GM21737 (cell line): ENCODE results near the gene MORC1.
"Not testable (repeated sequence)": the region's sequence is repeated elsewhere in the genome, so short reads cannot be mapped to it uniquely, and the experiment has no call there.

Source experiments
- ATAC-seq: cut with Tn5 transposase; IDR thresholded peaks from one replicate; pipeline ENCODE4 v1.9.1; 2021; ENCODE audit warnings: mild to moderate bottlenecking, moderate library complexity; ENCODE audit not compliant: unreplicated experiment

Gene MORC1

DNA sequence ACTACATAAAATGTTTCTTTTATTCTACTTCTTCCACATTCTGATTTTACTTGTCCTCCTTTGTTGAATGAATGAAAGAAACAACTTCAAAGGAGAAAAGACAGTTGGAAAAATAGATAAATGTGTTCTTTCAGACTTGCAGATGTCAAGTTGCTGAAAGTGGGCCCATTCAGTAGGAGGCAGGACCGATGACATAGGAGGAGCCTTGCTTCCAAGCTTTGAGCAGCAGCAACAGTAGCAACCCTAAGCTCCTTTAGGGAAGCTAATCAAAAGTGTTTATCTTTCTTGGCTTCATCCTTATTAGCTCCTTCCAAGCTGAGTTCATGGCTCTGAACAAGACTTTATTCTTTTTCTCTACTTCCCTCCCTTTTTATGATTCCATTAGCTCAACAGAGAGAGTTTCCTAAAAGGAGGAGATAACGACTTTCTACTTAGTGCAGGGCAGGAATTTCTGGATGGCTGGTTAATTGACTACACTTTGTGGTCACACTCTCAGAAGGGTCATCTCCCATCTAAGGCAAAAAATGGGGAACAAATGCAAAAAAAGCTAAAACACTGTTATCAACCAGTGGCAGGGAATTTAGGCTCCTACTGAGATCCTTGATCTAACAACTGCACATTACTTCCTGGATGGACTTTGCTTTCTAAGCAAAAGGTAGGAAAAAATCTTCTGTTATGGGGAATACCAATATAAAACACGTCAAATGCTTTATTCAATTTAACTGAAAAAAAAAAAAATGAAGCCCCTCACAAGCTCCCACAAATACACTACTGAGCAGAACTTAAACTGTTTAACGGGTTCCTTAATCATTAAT lies 4.8 kb downstream of the MORC1 start:
- no peak for ATAC-seq

DNA sequence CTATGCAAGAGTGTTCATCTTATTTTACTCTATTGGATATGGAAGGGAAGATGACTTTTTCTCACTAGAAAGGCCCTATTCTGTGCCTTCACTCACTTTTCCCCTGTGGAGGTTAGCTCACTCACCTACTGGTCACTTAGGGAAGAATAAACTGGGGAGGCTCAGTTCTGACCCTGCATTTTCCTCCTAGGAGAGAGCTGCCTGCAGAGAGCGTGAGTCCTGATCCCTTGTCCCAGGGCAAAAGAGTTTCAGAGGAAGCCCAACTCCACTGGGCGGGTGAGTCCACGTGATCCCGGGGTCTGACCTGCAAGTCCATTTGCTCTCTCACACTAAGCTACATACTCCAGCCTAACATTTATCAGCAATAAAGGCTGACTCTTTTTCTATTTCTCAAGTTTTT lies 8.4 kb downstream of the MORC1 start:
- ATAC-seq, result no peak

DNA sequence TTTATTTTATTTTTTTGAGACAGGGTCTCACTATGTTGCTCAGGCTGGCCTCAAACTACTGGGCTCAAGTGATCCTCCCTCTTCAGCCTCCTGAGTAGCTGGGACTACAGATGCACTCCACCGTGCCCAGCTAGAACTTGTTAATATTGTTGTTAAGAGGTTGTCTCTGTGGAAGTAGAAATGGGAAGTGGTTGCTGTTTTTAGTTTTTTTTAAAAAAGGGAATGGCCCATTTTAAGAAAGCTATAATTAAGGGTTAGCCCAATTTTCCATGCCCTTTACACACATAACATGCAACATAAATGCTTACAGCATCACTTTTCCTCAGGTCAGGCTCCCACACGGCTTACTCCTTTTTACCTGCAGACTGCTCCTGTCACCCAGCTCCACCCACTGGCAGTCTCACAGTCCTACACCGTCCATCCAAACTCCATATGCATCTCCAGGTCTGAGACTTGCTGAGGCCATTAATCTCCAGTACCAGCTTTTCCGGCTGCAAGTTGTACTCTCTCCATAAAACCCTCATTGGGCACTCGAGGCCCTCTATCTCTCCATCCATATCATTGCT lies 19.8 kb downstream of the MORC1 start:
- no peak for ATAC-seq

DNA sequence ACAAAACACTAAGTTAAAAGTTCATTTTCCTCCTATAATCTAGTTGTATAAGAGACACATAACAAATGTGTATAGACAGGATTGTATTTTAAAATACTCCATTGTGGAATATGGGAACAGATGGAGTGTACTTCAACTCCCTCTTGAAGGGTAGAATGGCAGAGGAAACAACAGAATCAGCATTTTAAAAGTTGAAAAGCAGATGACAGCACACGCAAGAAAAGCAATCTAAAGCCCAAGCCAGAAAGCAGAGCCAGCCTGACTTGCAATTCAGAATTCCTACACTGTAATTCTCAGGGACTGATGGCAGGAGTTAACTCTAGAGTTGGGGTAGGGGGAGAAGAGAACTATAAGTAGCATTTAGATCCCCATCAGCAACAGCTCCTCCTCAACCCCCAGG lies 22.8 kb downstream of the MORC1 start:
- no peak for ATAC-seq

DNA sequence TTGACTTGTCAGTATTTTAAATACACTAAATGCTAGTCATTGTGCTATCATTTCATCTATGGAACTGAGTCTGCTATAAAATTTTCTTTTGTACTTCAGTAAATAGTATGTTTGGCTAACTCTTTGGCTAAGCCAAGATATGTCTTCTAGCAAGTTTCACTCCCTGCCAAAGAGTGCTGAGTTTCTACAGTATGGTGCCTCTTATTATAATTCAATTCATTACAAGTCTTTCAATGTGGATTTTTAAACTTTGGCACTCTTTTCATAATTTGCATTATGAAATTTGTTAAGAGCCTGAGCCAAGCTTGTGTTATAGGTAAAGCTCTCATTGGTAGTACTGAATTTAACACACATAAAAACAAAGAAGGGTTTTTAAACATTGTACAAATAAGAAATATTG lies 24.4 kb downstream of the MORC1 start:
- ATAC-seq, result no peak

DNA sequence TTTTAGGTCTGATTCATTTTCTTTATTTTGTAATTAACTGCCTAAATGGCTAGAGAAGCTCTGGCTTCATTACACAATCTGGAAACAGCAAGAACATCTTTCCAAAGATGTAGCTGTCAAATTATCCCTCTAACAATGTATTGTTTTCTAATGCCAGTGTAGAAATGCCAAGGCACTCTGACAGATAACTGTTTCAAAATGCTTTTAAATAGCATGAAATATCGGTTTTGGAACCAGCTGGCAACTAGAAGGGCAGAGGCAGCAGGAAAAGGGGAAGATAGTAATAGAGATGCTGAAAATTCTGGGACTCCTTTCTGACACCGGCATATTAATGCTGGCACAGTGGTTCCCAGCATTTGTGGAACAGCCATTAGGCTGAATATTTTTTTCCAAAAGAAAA lies 26.1 kb downstream of the MORC1 start:
- no peak for ATAC-seq

DNA sequence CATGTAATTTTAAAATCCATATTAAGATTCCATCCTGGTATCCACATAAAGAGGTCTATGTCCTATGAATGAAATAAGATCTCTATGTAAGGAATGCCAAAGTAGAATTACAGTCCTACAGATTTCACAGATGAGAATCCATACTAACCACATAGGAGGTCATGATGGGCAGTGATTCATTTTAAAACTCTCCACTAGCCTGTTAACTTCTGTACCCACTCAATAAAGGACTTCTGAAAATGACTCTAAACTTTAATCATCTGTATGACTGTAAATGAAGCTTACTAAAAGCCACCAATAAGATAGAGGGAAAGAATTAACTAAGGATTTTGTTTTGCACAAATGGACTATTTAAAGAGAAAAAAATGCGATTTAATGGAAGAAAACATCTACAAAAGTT lies 28.7 kb downstream of the MORC1 start:
- ATAC-seq, result no peak

DNA sequence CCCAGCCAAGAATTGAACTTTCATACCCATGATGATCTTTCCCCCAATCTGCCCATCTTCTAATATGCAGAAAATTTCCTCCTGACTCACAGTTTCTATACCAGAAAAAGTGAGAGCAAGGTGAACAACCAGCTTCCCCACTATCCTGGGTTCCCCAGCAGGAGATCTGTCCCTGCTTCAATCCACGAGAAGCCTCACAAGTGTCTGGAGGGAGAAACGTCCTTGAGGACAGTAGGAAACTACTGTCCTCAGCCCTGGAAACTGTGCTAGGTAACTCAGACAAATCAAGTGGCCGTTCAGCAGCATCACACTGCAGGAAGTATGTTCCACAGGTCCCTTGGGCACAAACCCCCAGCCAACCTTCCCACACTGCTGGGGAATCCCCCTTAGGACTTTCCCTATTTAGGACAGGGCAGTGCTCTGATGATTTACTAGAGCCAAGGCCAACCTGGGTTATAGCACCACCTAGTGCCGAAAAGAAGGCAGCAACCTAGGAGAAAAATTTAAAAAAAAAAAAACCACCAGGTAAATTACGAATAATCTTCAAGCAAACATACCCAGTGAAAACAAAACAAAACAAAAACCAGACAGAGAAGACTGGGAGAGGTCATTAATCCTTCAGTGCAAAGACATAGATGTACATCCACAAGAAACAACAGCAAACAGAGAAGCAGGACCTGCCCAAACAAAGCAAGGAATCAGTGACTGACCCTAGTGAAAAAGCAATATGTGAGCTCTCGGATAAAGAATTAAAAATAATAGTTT lies 36.0 kb downstream of the MORC1 start:
- ATAC-seq, result peak; percentile 99

DNA sequence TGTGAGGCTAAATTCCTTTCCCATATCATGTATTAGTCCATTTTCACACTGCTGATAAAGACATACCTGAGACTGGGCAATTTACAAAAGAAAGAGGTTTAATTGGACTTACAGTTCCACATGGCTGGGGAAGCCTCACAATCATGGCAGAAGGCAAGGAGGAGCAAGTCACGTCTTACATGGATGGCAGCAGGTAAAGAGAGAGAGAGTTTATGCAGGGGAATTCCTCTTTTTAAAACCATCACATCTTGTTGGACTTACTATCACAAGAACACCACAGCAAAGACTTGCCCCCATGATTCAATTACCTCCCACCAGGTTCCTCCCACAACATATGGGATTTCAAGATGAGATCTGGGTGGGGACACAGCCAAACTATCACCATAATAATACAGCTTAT lies 37.8 kb downstream of the MORC1 start:
- ATAC-seq, result not testable (repeated sequence)

DNA sequence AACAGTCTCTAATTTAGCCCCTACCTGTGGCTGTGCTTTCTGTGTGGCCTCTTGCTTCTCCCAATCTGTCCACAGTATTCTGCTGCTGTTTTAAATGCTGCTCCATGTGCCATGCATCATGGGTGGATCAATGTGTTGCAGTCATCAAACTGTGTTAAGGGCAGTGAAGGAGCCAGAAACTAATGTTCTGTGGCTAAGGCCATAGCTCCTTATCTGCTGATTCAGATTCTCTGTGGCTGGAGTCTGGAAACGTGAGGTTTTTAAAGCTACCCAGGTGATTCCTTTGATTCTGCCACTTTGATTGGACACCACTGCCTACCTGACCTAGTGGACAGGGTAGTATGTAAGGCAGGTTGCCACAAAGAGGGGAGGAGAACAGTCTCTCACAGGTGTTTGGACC lies 44.8 kb downstream of the MORC1 start:
- no peak for ATAC-seq

DNA sequence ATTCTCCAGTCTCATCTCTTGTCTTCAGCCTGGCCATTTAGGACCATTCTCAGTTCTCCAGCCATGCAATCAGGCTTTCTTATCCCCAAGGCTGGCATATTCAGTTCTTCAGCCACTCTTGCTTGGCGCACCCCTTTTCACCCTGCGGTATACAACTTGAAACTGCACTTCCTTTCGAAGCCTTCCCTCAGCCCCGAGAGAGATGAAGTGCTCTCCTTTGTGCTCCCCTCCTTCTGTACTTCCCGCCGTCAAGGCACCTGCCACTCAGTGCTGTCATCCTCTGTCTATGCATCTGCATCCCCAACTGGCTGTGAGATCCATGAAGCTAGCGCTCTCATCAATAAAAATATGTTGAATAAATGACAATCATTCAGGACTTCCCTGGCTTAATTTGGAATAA lies 45.7 kb downstream of the MORC1 start:
- peak; percentile 89 for ATAC-seq

DNA sequence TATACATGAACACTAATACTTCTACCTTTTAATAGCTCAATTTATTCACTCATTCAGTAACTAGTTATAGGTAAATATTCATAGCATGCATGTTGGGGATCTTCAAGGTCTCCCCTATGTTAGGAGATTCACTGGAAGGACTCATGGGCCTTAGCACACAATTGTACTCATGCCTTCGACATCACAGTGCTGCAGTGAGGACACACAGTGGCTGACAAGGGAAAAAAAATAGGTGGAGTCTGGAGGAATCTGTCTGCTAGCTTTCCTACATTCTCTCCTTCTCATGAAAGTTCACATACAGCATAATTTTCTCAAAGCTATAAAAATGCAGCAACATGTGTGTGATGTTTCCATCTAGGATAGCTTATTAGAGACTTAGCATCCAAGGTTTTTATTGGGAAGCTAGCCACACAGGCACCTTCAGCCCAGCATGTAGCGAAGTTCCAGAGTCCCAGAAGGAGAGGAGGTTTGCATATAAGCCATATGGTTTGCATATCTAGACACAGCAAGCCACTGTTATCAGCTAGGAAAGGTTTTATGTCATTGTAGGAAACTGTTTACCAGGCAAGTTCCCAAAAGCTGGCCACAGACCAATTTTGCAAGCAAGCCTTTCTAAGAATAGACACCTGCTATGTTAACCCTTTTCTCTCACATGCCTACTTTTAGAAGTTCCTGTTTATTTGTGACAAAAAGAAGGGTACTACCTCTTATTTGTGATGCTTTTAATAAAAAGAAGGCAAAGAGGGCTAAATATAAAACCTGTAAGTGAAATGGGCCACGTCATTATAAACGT lies 46.4 kb downstream of the MORC1 start:
- peak; percentile 21 for ATAC-seq

DNA sequence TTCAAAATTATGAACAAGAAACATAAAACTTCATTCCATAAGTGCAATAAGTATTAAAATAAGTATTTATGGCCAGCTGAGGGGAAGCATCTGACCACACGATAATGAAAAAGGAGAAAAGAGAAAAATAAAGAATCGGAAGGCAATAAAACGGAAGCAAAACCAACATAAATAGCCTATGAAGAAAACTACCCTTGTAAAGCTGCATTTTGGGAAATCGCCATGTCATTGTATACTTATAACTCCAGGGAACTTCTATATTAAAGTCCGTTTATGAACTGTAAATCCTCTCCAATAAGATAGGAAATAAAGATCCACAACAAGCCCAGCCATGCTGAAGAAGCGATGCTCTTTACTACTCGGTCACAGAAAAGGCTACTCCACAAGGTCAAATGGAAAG lies 47.7 kb downstream of the MORC1 start:
- ATAC-seq, result no peak

DNA sequence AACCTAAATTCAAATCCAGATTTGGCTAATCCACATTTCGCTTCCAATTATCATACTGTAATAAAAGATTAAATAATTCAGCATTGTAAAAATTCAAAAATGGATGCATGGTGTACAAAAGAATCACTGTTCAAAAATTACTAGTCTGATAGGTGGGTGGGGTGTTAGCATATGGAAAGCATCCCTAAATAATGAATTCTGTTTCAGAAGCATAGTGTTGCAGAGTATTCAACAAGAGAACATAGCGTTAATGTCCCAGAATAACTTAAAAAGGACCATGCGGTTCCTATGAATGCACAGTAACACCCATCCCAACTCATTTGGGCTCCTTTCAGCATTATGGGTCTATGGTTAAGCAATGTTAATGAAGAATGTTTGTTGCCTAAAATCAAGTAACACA lies 51.1 kb downstream of the MORC1 start:
- no peak for ATAC-seq

DNA sequence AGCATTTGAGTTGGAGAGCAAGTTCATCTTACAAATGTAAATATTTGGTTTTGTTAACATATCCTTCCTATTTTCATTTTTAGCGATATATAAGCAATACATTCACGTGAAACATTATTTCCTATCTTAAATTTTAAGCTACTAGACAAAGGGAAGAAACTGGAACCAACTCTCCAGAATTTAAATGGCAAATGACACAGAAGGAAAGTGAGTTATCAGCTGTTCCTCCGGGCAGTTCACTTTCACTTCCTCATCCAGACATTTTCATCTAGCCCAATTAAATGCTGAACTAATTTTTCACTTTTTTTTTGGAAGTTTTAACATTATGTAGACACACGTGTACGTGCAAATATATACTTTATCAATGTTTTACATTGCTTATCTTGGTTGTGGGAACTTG lies 58.7 kb downstream of the MORC1 start:
- peak; percentile 82 for ATAC-seq

DNA sequence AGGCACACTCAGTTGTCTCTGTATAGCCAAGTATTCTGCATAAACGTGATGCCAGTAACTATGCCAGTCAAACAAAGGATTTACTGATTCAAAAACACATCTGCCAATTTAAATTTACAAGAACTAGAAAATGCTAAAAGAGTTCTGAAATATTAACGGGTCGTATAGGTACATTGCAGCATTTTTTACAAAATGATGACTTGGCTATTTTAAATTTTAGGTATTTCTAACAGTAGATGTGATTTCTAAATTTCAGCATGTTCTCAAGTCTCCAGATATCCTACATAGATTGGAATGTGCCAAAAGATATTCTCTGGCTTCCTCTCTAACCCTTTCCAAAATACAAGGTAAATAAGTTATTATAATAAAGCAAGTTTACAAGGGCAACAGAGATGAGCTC lies 60.3 kb downstream of the MORC1 start:
- ATAC-seq, result no peak

DNA sequence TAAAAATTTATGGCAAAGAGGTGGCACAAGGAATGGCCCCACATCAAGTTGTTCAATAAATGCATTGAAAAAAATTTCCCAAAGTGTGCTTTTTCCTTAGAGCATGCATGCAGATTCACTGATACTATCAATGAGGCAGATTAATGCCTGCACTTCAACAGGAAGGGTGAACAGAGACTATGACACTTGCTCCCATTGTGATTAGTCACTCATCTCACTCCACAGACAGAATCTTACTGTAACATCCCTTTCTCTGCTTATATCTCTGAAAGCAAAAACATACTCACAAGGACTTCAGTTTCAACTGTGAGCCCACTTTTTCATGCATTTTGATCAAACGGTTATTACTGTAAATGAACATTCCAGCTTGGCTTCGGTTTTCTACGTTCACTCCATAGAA lies 60.9 kb downstream of the MORC1 start:
- ATAC-seq, result no peak

DNA sequence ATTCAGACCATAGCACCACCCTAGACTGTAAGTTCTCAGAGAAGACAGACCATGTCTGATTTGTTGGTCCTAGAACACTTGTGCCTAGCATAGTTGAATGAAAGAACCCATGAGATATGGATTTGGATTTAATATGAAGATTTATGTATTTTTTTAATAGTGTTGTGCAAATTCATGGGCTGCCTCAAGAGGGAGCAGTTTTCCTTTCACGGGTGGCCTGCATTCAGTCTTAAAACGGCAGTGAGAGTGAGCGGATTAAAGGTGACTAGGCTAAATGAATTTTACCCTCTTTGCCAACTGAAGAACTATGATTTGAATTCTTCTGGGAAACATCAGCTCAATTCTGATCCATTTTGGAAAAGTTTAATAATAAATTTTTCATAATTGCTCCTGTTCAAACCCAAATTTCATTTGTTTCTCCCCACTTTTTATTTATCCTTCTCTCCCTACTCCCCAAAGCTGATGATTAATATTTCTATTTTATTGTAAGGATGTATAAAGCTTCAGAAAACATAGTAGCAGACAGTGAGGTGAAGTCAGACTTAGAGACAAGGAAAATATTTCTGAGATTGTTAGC lies 67.3 kb downstream of the MORC1 start:
- ATAC-seq, result no peak

DNA sequence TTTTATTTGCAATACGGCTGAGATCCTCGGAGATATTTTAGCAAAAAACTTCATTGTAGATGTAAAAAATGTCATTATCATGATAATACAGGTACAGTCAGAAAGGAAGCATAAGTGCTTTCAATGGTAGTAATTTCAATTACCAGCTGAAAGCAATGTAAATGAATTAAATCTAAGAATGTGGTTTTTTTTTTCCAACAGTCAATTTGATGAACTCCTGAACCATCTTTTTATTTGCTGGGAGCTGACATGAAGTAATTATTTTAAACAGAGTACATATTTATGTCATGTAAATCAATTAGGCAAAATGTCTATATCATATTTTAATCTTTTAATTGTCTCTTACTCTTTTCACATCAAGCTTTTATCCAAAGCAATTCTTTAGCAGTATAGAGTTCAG lies 70.6 kb downstream of the MORC1 start:
- no peak for ATAC-seq

DNA sequence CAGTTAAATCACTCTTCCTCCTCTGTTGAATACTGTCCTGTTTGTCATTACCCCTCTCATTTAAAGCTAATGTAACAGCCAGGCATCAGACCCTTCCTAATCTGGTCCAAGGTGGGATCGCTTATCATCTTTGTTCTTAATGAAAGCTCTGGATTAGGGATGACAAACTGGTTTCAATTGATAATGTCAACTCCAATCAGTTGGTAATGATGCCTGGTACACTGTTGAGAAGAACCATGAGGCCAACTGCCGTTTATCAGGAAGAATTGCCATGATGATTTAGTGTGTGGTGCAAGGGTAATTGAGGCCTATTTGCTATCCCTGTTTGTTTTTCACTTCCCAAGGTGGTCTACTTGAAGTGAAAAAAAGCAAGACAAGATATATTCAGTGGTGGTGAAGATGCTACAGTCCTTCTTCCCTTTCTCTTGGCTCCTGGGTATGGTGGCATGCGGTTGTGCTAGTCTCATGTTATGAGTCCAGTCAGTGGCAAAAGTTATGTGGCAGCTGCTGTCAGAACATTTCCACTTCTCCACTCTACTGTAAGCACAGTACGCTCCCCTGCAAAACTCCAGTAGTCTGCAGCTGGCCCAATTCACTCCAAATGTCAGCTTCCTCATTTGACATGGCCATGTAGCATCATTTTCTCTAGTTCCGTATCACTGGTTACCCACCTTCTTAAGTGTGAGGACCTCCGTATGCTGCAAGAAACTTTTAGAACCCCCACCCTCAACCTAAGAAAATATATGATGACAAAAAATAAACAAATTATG lies 72.5 kb downstream of the MORC1 start:
- no peak for ATAC-seq
